Subcutaneous adipose tissue (tissue), 4 donors: ENCODE measurements around the gene BPTF. TPM values are rescaled to one million over a fixed set of nuclear protein-coding genes. Genes with fewer than 3 reads are reported as not detected.

Experiments used
- total RNA-seq, 4 donors: library from RNA; depleted of rRNA; stranded (reverse); fragments of >200 nt; gene quantifications; one replicate each; pipeline ENCODE4 v1.1.0, GENCODE V29; 2016
- TF ChIP-seq, protein P1 (sequence below): fragments of 450-650 bp; IDR thresholded peaks from one replicate; pipeline ENCODE4 v1.5.1; 2016; ENCODE audit warnings: low read depth, mild to moderate bottlenecking, control low read depth, antibody characterized with exemption, moderate library complexity

The BPTF gene
- total RNA-seq, result 10 to 100 TPM; 64.4 to 95.9 (median 77.5) TPM

GRCh38 chr17:67824735-67825626 is at the start of gene BPTF:
Gene BPTF, plus strand, starts transcription at chr17:67825503. Its CDS starts 222 bp downstream, at chr17:67825725.
- TF ChIP-seq, protein P1, sequence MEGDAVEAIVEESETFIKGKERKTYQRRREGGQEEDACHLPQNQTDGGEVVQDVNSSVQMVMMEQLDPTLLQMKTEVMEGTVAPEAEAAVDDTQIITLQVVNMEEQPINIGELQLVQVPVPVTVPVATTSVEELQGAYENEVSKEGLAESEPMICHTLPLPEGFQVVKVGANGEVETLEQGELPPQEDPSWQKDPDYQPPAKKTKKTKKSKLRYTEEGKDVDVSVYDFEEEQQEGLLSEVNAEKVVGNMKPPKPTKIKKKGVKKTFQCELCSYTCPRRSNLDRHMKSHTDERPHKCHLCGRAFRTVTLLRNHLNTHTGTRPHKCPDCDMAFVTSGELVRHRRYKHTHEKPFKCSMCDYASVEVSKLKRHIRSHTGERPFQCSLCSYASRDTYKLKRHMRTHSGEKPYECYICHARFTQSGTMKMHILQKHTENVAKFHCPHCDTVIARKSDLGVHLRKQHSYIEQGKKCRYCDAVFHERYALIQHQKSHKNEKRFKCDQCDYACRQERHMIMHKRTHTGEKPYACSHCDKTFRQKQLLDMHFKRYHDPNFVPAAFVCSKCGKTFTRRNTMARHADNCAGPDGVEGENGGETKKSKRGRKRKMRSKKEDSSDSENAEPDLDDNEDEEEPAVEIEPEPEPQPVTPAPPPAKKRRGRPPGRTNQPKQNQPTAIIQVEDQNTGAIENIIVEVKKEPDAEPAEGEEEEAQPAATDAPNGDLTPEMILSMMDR, result no peak

DNA sequence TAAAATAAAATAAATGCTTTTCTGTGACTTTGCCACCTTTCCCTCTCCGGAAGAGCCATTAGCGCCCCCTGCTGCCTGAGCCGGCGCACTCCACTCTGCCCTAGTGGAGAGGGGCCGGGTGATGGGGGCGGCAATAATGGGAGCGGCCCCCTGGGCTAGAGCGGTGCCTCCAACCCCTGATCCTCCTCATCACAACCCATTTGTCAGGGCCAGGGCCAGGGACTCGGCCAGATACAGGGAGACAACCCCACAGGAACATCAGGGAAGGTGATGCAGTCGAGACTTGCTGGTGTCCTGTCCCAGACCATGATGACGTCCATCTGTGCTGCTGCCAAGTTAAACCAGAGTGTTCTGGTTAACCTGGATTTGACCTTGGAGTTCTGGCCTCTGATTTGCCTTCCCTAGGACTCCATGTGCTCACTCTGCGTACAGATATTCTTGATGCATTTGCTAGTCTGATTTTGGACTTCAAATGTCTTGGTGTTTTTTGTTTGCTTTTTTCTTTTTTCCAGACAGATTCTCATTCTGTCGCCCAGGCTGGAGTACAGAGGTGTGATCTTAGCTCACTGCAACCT is 46.1 kb upstream of the BPTF start:
- TF ChIP-seq, protein P1, result no peak

GRCh38 chr17:67784364-67785121 is 40.8 kb upstream of the BPTF start:
- TF ChIP-seq, protein P1, result no peak

DNA sequence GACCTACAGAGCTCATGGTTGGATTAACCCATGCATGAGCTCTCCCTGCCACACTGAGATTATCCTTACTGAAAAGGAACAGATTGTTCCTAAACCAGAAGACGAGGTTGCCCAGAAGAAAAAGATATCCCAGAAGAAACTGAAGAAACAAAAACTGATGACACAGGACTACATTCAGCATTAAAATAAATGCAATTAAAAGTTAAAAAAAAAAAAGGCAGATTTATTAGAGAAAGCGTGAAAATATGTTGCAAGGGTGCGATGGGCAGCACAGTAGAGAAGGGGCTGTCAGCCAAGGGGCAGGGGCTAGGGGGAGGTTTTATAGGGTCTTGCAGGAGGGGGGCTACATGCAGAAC is 40.2 kb upstream of the BPTF start:
- TF ChIP-seq, protein P1, result no peak

GRCh38 chr17:67785504-67785903 is 39.8 kb upstream of the BPTF start:
- TF ChIP-seq, protein P1, result no peak

DNA sequence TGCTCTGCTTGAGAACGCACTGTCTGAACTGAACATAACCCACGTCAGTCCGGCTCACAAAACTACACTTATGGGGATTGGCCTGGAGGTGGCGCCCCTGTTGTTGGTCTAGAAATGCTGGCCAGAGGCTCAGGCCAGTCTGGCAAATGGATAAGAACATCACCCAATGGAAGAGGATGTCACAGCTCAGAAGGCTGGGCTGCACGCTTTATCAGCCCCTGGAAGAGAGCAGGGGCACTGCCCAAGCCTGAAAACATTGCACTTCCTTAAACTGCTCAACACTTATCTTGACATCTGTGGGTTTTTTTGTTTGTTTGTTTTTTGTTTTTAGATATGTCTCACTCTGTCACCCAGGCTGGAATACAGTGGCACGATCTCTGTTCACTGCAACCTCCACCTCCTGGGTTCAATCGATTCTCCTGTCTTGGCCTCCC is 24.8 kb upstream of the BPTF start:
- TF ChIP-seq, protein P1, result no peak
